K562 (cell line): ENCODE data around the gene GATB. TPM values are rescaled to one million over a fixed set of nuclear protein-coding genes. Genes with fewer than 3 reads are reported as not detected.

ENCODE experiments used
- ASH1L ChIP-seq: fragments of 450-650 bp; IDR thresholded peaks from 2 replicates; pipeline ENCODE4 v1.6.1; 2018; ENCODE audit warnings: borderline replicate concordance, mild to moderate bottlenecking, low read depth; ENCODE audit not compliant: partially characterized antibody
- CCNT2 ChIP-seq: IDR thresholded peaks from 2 replicates; pipeline ENCODE4 v1.6.1; 2011; ENCODE audit warnings: borderline replicate concordance, low read depth, mild to moderate bottlenecking, moderate library complexity, mixed read lengths, low read length; ENCODE audit not compliant: insufficient read length; ENCODE audit errors: extremely low read depth
- CREBBP ChIP-seq: IDR thresholded peaks from one replicate; pipeline ENCODE4 v1.6.1; 2012; ENCODE audit warnings: low read depth, mild to moderate bottlenecking, control low read depth, inconsistent platforms, low read length
- EP300 ChIP-seq: IDR thresholded peaks from 2 replicates; pipeline ENCODE4 v1.6.1; 2012; ENCODE audit warnings: low read length, improper control_type of control experiment
- MEF2D ChIP-seq: conservative IDR thresholded peaks from 2 replicates; pipeline ENCODE4 v1.6.1; 2016; ENCODE audit warnings: low read depth, missing genetic modification characterization, missing compliant biosample characterization
- MGA ChIP-seq: fragments of 450-650 bp; IDR thresholded peaks from 2 replicates; pipeline ENCODE4 v1.6.1; 2016; ENCODE audit warnings: mild to moderate bottlenecking, moderate library complexity
- POLR2AphosphoS5 ChIP-seq: IDR thresholded peaks from 2 replicates; pipeline ENCODE4 v1.6.1; 2011; ENCODE audit warnings: mild to moderate bottlenecking, low read depth, low read length, moderate library complexity; ENCODE audit not compliant: control insufficient read depth, insufficient read depth
- RUNX1 ChIP-seq: sonication (generic); IDR thresholded peaks from 2 replicates; pipeline ENCODE4 v1.6.1; 2016; ENCODE audit warnings: antibody characterized with exemption, low read depth
- SMAD4 ChIP-seq: fragments of 250-450 bp; sonication (Bioruptor Pico); conservative IDR thresholded peaks from 2 replicates; pipeline ENCODE4 v1.8.0; 2021; ENCODE audit warnings: inconsistent platforms, mild to moderate bottlenecking, moderate library complexity
- TRIM24 ChIP-seq, 2 experiments: fragments of 450-650 bp; IDR thresholded peaks; 2 replicates each; pipeline ENCODE4 v1.6.1; 2016
- ZNF121 ChIP-seq: sonication (generic); formaldehyde crosslinking; conservative IDR thresholded peaks from 2 replicates; pipeline ENCODE4 v1.8.0; 2022; ENCODE audit warnings: missing genetic modification reagents
- ZNF133 ChIP-seq: fragments of 250-450 bp; sonication (Bioruptor Pico); IDR thresholded peaks from 2 replicates; pipeline ENCODE4 v1.4.0; 2020; ENCODE audit warnings: mild to moderate bottlenecking
- polyA plus RNA-seq, 8 experiments: library from polyadenylated mRNA; depleted of rRNA in 4 of 8; stranded (reverse) in 5 of 8; unstranded in 3 of 8; fragments of >200 nt; fragmentation: Nextera tagmentation in 2 of 8; fragmentation: Illumina TruSeq in 1 of 8; extraction: Ambion mirVana in 2 of 8; extraction: Trizol in 1 of 8; gene quantifications; 2 replicates each; pipeline versions ENCODE4 v1.2.1 to v1.2.3, GENCODE V29; 2011 to 2014; ENCODE audit warnings: inconsistent platforms in 1 of 8, missing spikeins in 1 of 8
- total RNA-seq, 7 experiments: library from RNA; depleted of rRNA in 6 of 7; stranded (reverse); fragments of >200 nt in 6 of 7; fragmentation: Illumina TruSeq in 2 of 7; extraction: Trizol in 2 of 7; gene quantifications; 2 replicates each; pipeline versions ENCODE4 v1.2.1 to v1.2.3, GENCODE V29; 2011 to 2021; ENCODE audit warnings: low replicate concordance in 1 of 7
- TF ChIP-seq, protein P1 (sequence below): fragments of 200-800 bp; sonication (Bioruptor generic); IDR thresholded peaks from 2 replicates; pipeline ENCODE4 v1.6.1; 2017; ENCODE audit warnings: missing genetic modification characterization, missing compliant biosample characterization
- TF ChIP-seq, protein P2 (sequence below): fragments of 450-650 bp; IDR thresholded peaks from 2 replicates; pipeline ENCODE4 v1.6.1; 2016

GATB gene
- total and polyA plus RNA-seq, 9 of the 15 experiments (the other 6 are each of a cell fraction or from before 2014, with no cell fraction given), result 15.3 to 31.8 (median 26.2) TPM

DNA sequence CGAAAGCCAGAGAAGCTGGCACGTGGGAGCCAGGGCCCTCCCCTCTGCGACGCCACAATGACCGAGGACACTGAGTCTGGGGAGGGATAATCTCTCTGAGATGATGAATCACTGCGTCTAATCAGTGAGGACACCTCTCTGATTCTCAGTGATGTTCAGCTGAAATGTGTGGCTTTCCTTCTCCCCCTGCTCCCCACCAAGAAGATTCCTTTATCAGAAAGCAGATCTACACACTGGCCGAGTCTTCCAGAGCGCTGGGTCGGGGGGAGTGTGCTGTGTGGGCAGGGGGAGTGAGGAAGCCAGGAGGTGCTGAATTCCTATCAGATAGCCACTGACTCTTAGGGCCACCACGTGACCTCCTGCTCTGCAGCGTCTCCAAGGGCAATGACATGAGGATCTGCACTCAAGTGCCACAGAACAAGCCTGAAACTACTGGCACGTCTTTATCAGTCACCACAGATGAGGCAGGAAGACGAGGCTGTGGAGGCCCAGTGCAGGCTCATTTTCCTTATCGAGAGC lies 89.2 kb downstream of the GATB start (continued):
- TF ChIP-seq MGA (peak; percentile 38; the same call in 1 of the 2 replicates), ASH1L (no peak), ZNF133 (no peak), CCNT2 (no peak), SMAD4 (CRISPR knock-in tag) (peak; percentile 42; the same call in 1 of the 2 replicates), RUNX1 (no peak), POLR2AphosphoS5 (peak; percentile 81; the same call in 1 of the 2 replicates), CREBBP (no peak), MEF2D (tag) (no peak), EP300 (peak; percentile 72), ZNF121 (CRISPR knock-in tag) (peak; percentile 76), TRIM24 (IDR thresholded peaks at IDR 0.05) (peak in 1 of 2 experiments; percentile 45; a peak in 2 of 4 replicates)
- TF ChIP-seq, protein P1, sequence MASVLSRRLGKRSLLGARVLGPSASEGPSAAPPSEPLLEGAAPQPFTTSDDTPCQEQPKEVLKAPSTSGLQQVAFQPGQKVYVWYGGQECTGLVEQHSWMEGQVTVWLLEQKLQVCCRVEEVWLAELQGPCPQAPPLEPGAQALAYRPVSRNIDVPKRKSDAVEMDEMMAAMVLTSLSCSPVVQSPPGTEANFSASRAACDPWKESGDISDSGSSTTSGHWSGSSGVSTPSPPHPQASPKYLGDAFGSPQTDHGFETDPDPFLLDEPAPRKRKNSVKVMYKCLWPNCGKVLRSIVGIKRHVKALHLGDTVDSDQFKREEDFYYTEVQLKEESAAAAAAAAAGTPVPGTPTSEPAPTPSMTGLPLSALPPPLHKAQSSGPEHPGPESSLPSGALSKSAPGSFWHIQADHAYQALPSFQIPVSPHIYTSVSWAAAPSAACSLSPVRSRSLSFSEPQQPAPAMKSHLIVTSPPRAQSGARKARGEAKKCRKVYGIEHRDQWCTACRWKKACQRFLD, result peak; percentile 65
- TF ChIP-seq, protein P2, sequence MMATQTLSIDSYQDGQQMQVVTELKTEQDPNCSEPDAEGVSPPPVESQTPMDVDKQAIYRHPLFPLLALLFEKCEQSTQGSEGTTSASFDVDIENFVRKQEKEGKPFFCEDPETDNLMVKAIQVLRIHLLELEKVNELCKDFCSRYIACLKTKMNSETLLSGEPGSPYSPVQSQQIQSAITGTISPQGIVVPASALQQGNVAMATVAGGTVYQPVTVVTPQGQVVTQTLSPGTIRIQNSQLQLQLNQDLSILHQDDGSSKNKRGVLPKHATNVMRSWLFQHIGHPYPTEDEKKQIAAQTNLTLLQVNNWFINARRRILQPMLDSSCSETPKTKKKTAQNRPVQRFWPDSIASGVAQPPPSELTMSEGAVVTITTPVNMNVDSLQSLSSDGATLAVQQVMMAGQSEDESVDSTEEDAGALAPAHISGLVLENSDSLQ, result peak; percentile 18; the same call in 1 of the 2 replicates
